ENCODE measurements around the gene KCNQ5.
"Not testable (repeated sequence)": the region's sequence is repeated elsewhere in the genome, so short reads cannot be mapped to it uniquely, and the experiment has no call there.

The KCNQ5 gene

DNA sequence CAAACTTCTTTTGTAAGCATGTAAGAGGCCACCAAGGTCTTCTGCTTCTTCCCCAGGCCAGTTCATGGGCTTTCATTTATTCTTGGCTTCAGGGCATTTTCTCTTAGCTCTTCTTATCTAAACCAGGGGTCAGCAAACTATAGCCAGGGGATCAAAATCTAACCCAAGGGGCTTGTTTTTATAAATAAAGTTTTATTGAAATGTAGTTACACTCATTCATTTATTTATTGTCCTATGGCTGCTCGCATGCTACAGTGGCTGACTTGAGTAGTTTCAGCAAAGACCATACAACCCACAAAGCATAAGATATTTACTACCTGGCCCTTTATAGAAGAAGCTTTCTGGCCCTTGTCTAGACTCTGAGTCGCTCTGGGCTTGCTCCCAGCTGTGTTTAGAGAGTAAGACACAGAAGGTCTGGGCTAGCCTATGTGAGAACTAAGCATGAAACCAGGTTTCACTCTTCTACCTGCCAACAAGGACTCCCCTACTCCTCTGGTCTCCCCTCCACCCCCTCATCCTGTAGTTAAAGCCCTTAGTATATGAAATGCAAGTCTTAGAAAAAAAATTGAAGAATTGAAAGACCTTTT lies 560.2 kb downstream of the KCNQ5 start:
- no peak for DNase-seq (ENCODE audit: low read depth)

DNA sequence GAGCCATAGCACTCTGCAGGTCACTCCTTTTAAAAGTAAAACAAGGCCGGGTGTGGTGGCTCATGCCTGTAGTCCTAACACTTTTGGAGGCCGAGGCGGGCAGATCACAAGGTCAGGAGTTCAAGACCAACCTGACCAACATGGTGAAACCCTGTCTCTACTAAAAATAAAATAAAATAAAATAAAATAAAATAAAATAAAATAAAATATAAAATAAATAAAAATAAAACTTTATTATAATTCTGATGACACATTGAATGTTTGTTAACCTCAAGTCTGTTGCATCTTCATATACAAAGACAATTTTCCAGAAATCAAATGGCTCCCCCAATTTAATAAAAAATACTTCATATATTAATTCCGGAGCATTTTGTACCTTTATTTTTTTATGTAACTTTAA lies 571.4 kb downstream of the KCNQ5 start:
- not testable (repeated sequence) for DNase-seq (ENCODE audit: low read depth)

DNA sequence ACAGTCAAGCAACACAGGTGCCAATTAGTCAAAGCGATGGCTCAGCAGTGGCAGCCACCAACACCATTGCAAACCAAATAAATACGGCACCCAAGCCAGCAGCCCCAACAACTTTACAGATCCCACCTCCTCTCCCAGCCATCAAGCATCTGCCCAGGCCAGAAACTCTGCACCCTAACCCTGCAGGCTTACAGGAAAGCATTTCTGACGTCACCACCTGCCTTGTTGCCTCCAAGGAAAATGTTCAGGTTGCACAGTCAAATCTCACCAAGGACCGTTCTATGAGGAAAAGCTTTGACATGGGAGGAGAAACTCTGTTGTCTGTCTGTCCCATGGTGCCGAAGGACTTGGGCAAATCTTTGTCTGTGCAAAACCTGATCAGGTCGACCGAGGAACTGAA lies 572.9 kb downstream of the KCNQ5 start:
- no peak for DNase-seq (ENCODE audit: low read depth)

DNA sequence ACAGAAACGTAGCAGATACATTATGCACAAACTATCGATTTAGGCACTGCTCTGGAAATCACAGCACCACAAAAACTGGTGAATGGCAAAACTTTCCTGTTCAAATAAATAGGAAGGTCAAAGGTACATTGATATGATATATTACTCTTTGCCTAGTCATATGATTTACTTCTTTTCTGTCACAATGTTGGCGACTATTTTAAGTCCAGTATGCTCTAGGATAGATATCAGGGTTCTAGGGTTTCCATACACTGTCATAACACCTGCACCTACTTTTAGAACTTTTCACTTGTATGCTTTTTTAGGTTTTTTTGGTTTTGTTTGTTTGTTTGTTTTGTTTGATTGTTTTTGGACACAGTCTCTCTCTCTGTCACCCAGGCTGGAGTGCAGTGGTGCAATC lies 578.4 kb downstream of the KCNQ5 start:
- DNase-seq (ENCODE audit: low read depth): no peak

DNA sequence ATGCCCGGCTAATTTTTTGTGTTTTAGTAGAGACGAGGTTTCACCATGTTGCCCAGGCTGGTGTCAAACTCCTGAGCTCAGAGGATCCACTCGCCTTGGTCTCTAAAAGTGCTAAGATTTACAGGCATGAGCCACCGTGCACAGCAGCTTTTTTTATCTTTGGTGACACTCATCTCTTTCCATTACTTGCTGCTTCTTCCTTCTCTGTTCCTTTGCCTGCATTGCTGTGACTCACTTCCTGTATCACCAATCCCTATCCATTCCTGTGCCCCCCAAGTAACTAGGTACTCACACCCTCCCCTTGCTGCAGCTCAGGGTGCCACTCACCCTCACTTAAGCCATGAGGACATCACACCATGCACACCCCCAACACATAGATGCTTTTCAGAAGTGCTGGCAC lies 578.9 kb downstream of the KCNQ5 start:
- no peak for DNase-seq (ENCODE audit: low read depth)

DNA sequence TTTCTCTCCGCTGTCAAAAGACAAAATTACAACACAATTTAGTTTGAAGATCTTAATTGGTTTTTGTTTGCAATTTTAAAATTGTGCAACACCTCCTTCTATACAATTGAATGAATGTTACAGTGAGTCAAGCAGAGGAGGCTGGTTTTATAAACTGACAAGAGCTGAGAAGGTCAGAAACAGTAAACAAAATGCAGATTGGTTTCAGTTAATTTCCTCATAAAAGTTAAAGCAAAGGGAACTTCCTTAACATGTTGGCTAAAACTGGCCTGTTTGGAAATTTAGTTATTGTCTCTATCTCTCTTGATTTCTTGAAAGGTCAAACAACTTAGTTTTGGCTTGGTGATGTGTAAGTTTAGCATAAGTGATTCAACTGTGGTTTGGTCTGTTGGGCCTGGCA lies 581.2 kb downstream of the KCNQ5 start:
- DNase-seq (ENCODE audit: low read depth): no peak

DNA sequence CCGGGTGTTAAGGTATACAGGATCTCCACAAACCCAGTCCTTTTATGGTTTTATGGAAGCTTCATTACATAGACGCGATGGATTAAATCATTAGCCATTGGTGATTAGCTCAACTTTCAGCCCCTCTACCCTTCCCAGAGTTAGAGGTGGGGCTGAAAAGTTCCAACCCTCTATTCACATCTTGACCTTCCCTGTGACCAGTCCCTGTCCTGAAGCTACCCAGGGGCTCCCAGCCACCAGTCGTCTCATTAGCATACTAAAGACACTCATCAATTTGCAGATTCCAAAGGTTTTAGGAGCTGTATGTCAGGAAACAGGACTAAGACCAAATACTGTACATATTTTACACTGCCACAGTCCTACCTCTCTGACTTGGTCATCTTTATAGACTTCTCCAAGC lies 582.4 kb downstream of the KCNQ5 start:
- no peak for DNase-seq (ENCODE audit: low read depth)

DNA sequence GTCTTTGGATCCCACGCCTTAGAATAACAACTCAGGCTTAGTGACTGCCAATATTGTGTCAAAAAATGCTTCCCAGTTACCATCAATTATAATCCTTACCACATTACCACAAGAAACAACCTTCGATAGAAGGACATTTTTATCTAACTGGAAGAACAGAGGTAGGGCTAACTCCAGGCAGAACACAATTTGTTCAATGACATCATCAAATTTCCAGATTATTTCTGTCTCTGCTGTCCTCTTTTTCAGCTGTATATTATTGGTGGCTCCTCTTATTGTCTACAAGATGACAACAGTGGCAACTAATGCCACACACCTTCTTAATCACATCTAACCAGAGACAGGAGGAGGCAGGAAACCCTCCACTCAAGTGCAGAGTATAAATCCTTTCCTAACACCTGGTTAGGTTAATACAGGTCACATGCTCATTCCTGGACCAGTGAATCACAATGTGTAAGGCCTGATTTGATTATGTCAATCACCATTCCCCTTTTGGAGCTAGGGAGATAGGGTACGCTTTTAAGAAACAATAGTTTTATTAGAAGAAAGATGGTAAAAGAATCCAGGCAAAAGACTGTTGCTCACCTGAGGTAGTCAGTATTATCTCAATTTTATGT lies 585.5 kb downstream of the KCNQ5 start:
- DNase-seq (ENCODE audit: low read depth): no peak

DNA sequence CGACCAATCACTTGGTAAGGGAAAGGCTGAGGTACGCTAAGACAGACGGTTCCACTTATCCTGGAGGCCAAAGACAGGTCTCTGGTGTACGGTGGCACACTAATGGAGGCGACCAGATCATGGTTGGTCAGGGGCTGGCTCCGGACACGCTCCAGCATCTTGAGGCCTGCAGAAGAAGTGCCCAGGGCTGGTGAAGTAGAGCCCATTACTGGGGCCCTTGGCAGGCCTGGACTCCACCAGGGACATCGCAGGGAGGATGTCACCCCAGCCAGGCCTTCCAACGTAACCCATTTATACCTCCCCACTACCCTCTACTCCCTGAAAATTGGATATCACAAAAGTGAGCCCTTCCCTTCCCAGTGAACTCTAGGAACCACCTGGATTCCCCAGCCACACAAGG lies 587.3 kb downstream of the KCNQ5 start:
- DNase-seq (ENCODE audit: low read depth): no peak

DNA sequence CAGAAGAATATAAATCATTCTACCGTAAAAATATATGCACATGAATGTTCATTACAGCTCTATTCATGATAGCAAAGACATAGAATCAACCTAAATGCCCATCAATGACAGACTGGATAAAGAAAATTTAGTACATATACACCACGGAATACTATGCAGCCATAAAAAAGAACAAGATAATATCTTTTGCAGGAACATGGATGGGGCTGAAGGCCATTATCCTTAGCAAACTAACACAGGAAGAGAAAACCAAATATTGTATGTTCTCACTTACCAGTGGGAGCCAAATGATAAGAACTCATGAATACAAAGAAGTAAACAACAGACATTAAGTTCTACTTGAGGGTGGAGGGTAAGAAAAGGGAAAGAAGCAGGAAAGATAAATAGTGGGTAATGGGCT lies 595.0 kb downstream of the KCNQ5 start:
- no peak for DNase-seq (ENCODE audit: low read depth)

DNA sequence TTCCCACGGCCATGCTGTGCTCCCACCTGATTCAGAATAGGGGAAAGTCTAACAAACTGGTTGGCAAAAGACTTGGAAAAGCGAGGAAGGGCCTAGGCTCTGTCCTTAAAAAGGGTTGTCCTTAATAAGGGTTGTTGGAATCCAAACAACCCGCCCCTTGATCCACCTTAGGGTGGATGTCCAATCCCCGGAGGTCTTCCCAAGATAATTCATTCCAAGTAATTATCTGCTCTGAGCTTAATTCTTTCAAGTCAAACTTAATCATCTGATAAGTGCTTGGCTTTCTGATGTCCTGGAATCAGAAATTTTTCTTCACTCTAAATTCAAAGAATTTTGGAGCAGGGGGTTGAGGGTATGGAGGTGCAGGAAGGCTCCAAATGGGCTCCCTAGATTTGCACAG lies 603.5 kb downstream of the KCNQ5 start, which contains the start of gene KHDC1L:
KHDC1L (minus strand) TSS at position 101 of the 400 bp plus-strand sequence; CDS start at position 13, 88 bp downstream.
- no peak for DNase-seq (ENCODE audit: low read depth)

DNA sequence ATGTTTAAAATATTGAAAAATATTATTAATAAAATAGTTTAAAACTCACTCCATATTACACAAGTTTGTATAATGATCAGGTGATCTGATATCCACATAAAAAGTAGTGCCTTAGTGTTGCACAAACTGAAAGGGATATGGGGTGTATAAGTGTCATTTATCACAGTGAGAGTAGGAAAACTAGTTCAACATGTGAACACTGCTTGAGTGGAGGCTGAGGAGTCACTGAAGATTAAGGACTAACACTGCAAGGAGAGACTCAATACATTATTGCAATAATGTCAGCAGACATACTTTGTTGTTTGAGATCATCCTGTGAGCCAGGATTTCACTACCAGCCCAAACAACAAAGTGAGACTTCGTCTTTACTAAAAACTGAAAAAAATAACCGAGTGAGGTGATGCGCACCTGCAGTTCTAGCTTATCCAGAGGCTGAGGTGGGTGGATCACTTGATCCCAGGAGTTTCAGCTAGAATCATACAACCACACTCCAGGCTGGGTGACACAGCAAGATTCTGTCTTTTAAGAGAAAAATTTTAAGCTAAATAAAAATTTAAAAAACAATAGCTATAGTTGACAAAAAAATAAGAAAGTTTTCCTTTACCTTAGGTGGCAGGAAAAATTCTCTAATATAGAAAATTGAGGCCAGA lies 605.9 kb downstream of the KCNQ5 start:
- no peak for DNase-seq (ENCODE audit: low read depth)

DNA sequence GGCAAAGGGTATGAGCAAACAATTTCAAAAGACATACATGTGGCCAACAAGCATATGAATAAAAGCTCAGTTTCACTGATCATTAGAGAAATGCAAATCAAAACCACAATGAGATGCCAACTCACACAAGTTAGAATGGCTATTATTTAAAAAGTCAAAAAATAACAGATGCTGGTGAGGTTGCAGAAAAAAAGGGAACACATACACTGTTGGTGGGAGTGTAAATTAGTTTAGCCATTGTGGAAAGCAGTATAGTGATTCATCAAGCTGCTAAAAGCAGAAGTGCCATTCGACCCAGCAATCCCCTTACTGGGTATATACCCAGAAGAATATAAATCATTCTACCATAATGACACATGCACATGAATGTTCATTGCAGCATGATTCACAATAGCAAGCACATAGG lies 610.1 kb downstream of the KCNQ5 start:
- no peak for DNase-seq (ENCODE audit: low read depth)

DNA sequence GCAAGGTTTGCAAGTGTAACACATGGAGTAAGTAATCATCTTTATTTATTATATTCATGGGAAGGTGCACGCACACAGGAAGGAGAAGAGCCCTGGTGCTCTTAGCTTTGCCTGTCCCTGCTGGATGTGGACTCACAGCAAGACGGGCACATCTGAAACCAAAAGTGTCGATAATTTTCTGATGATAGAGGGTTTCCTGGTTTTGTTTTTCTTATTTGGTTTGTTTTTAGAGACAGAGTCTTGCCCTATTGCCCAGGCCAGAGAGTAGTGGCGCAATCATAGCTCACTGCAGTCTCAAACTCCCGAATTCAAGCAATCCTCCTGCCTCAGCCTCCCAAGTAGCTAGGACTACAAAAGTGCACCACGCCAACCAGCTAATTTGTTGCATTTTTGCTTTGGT lies 611.2 kb downstream of the KCNQ5 start:
- DNase-seq (ENCODE audit: low read depth): no peak

DNA sequence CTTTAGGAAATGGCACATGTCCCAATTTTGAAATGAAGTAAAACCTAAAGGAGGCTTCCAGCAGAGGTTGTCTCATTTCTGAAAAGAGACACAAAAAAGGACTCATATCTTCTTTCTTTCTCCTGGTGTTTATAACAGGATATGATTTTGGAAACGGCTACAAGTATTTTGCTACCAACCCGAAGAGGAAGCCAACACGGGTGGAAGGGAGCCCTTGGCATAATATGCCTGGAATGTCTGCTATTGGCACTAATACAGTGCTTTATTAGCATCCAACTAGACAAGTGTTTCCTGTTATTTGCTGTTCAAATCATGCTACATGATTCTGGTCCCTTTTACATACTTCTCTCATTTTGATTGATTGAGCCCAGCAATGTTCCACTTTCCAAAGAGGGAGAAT lies 612.1 kb downstream of the KCNQ5 start:
- DNase-seq (ENCODE audit: low read depth): not testable (repeated sequence)

DNA sequence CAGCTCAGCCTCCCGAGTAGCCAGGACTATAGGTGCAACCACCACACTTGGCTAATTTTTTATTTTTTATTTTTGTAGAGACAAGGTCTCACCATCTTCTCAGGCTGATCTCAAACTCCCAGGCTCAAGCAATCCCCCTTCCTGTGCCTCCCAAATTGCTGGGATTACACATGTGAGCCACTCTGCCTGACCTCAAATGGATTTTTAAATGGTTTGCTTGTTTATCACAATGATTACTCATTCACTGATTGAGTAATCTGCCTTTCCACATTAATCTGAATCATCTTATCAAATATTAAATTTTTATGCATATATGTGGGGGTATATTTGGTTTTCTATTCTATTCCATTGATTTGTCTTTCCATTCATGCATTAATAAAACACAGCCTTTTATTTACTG lies 612.9 kb downstream of the KCNQ5 start:
- DNase-seq (ENCODE audit: low read depth): no peak

DNA sequence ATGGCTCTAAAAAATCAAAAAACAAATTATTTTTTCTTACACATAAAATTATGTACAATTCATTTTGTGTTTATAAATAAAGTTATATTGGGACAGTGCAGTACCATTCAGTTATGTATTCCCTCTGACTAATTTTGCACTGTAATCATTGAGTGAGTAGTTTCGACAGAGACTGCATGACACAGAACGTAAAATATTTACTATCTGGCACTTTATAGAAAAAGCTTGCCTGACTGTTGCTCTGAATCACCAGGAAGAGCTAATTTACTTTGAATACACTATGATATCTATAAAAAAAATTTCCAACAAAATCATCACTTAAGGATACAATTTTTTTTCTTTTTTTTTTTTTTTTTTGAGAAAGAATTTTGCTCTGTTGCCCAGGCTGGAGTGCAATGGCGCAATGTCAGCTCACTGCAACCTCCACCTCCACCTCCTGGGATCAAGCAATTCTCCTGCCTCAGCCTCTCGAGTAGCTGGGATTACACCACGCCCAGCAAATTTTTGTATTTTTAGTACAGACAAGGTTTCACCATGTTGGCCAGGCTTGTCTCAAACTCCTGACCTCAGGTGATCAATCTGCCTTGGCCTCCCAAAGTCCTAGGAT lies 614.4 kb downstream of the KCNQ5 start:
- no peak for DNase-seq (ENCODE audit: low read depth)

DNA sequence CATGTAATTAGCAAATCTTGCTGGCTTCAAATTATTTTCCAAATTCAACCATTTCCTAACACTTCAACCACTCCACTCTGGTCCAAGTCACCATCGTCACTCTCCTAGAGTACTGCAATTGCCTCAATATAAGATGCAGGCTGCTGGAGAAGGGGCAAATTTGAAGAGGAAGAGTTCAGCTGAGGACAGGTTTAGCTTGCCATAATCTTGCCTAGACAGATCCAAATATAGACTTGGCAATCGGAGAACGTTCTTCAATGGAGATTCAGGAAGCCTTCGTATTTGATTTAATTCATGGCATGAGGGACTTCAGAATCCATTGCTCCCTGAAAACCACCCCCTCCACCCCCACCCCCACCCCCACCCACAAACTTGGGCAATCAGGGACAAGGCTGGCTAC lies 618.9 kb downstream of the KCNQ5 start:
- DNase-seq (ENCODE audit: low read depth): no peak

DNA sequence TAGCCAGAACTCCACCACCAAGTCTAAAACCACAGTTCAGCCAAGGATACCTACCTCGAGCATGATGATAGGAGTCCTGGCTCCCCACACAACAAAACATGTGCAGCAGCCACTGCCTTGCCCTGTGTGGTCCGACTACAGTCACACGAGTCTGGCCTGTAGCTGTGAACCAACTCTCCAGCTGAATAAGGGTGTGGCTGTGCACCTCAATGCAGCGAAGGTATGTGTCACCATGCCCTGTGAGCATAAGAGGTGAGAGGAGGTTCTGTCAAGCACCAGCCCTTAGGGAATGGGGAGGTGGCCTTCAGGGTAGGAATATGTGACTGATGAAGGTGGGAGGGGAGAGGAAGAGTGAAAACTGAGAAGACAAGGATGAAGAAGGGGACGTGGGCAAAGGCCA lies 620.1 kb downstream of the KCNQ5 start:
- DNase-seq (ENCODE audit: low read depth): no peak

Measured in activated T-helper 9 cell treated with anti-CD3 and anti-CD28 coated beads, Interleukin-2, amount 50 U/mL, for 16 hours (primary cell).